TTC549 (cell line): ENCODE data around the gene TOMM20L.

Experiments
- FAIRE-seq: peaks from 2 replicates; lab custom pipeline; 2012; peaks lifted over from hg19 to GRCh38; lab: Jason Lieb, UNC

The TOMM20L gene

GRCh38 chr14:58427281-58428117 is 31.8 kb downstream of the TOMM20L start, which contains the start of the genes KIAA0586 and TIMM9:
TSS of gene KIAA0586 (plus strand) at chr14:58427719. CDS start at chr14:58428265, 546 bp downstream.
TSS of gene TIMM9 (minus strand) at chr14:58427531. CDS start at chr14:58411945, 15,586 bp downstream.
- FAIRE-seq = peak; percentile 83

DNA sequence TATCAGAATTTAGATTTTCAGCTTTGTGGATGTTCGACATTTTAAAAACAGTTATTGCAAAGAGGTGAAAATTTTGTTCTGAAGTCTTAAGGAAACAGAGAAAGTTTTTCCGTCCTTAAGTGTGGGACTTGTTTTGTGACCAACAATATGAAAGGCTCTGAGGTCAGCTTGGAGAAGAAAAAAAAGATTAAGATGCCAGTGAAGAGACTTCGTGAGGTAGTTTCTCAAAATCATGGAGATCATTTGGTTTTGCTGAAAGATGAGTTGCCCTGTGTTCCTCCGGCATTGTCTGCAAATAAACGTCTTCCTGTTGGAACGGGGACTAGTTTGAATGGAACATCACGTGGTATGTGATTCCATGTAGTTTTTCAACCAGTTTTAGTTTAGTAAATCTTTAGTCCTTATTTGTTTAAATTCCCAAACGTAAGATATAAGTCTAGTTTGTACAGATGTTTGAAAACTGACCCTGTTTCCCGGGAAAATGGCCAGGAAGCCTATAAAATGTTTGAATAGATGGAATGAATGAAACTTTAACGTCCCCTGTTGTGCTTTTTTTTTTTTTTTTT is 32.5 kb downstream of the TOMM20L start:
- FAIRE-seq = no peak

DNA sequence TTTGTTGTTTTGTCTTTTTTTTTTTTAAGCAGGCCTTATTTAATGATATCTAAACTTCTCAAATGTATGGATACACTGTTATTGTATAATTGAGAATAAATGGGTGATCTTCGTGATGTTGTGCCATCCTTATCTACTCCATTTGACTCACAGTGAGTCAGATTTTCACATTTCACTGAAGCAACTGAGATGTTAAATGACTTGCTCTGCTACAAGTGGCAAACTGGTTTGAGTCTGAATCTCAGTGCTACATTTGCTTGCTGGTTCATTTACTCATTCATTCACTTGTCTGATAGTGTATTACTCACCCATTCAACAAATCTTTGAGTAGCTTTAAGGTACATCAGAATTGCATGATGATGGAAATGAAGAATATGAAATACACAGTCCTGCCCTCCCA is 34.4 kb downstream of the TOMM20L start:
- FAIRE-seq = no peak

GRCh38 chr14:58439476-58439875 is 43.7 kb downstream of the TOMM20L start:
- no peak for FAIRE-seq

DNA sequence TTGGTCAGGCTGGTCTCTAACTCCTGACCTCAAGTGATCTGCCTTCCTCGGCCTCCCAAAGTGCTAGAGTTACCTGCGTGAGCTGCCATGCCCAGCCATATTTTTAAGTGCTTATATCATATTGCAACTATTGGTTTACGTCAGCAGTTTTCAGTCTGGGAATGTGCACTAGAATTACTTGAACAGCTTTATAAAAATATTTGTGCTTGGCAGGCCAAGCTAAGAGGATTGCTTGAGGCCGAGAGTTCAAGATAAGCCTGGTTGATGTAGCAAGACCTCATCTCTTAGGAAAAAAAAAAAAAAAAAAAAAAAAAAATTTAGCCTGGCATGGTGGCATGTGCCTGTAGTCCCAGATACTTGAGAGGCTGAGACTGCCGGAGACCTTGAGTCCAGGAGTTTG is 48.9 kb downstream of the TOMM20L start:
- no peak for FAIRE-seq

DNA sequence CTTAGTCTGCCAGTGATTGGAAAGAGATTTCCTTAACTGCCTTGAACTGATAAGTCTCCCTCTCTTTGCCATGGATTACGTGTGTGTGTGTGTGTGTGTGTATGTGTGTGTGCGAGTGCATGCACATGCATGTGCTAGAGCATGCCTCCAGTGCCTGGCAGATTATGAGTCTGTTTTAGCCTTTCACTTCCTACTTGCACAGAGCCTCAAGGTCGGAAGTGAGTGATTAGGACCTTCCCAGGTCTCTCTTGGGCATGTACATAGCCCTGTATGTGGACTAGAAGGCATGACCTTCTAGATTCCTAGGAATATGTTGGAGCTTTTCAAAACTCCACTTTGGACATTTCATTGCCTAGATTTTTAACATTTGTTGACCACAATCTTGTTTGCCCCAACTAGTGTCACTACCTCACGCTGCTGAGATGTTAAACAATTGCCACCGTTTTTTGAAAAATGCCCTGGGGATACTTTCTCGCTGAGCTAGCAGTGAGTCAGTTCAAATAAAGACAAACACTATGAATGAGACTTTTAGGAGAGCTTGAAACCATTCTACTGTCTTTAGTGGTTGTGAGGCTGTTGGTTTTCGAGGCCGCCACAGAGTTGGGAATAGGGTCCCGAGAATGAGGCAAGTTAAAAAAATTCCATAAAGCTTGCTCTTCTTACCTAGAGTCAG is 60.0 kb downstream of the TOMM20L start:
- no peak for FAIRE-seq
